ENCODE measurements around the gene FRMPD1. TPM values are rescaled to one million over a fixed set of nuclear protein-coding genes. Genes with fewer than 3 reads are reported as not detected.
A peak's percentile ranks its signal among the peaks of the same experiment; 100 is the strongest.
"Not testable (repeated sequence)": the region's sequence is repeated elsewhere in the genome, so short reads cannot be mapped to it uniquely, and the experiment has no call there.

Gene FRMPD1
- total RNA-seq: under 1 TPM in 1 of 3 donors, not detected in 2; 0.03 TPM

GRCh38 chr9:37650873-37651768 lies at the start of gene FRMPD1:
TSS of gene FRMPD1 (plus strand) at chr9:37650954. CDS start at chr9:37692642, 41,688 bp downstream.
- no peaks in the 10 kb centered on the region for H3K9me3 Mint-ChIP-seq
- H3K4me1 Mint-ChIP-seq (ENCODE audit: low read depth): peaks cover 10% of the 10 kb centered on the region
- peak within 1 kb of the TSS; percentile 75 for H3K4me3 Mint-ChIP-seq
- ATAC-seq: peak; percentile 94 to 96
- peaks cover 71% of the 10 kb centered on the region for H3K27me3 Mint-ChIP-seq (ENCODE audit: low read depth)
- peak; percentile 37 for DNase-seq
- no peaks in the 10 kb centered on the region for H3K36me3 Mint-ChIP-seq (ENCODE audit: insufficient read depth)

GRCh38 chr9:37602061-37602460 lies 48.7 kb upstream of the FRMPD1 start:
- not testable (repeated sequence) for H3K36me3 Mint-ChIP-seq (ENCODE audit: insufficient read depth); H3K4me3 Mint-ChIP-seq; H3K4me1 Mint-ChIP-seq (ENCODE audit: low read depth); H3K9me3 Mint-ChIP-seq; DNase-seq; ATAC-seq
- H3K27me3 Mint-ChIP-seq (ENCODE audit: low read depth): peaks cover 28% of the 10 kb centered on the region

GRCh38 chr9:37602817-37603216 lies 47.9 kb upstream of the FRMPD1 start:
- Mint-ChIP-seq H3K36me3 (ENCODE audit: insufficient read depth) (no peaks in the 10 kb centered on the region), H3K27me3 (ENCODE audit: low read depth) (peaks cover 26% of the 10 kb centered on the region), H3K4me3 (no peak overlapping the region), H3K4me1 (ENCODE audit: low read depth) (no peaks in the 10 kb centered on the region), H3K9me3 (no peaks in the 10 kb centered on the region)
- ATAC-seq (no peak), DNase-seq (no peak)

DNA sequence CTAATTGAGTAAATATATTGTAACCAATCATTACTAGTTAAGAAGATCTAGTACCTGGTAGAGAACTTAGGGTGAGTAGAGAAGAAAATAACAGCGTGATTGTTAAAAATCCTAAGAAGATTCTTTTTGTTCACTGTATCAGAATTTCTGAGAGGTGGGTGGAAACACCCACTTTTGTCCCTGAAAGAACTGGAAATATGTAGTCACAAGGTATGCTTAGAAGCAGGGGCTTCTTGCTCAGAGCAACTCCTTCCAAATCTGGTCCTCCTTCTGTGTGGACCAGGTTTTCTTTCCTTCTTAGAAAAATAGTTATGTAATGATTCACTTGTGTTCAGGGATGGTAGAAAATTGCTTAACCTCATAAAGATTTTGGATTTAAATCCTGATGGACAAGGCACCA lies 46.5 kb upstream of the FRMPD1 start:
- DNase-seq: no peak
- H3K36me3 Mint-ChIP-seq (ENCODE audit: insufficient read depth): no peaks in the 10 kb centered on the region

GRCh38 chr9:37608250-37608649 lies 42.5 kb upstream of the FRMPD1 start:
- H3K4me1 Mint-ChIP-seq (ENCODE audit: low read depth): no peaks in the 10 kb centered on the region
- no peak for ATAC-seq
- peaks cover 25% of the 10 kb centered on the region for H3K27me3 Mint-ChIP-seq (ENCODE audit: low read depth)
- H3K36me3 Mint-ChIP-seq (ENCODE audit: insufficient read depth): no peaks in the 10 kb centered on the region
- no peak overlapping the region for H3K4me3 Mint-ChIP-seq
- DNase-seq: no peak
- no peaks in the 10 kb centered on the region for H3K9me3 Mint-ChIP-seq

More for the DNA sequence above, 46.5 kb upstream of the FRMPD1 start:
- H3K9me3 Mint-ChIP-seq: no peaks in the 10 kb centered on the region
- H3K27me3 Mint-ChIP-seq (ENCODE audit: low read depth): peaks cover 28% of the 10 kb centered on the region
- no peak overlapping the region for H3K4me3 Mint-ChIP-seq
- no peak for ATAC-seq
- no peaks in the 10 kb centered on the region for H3K4me1 Mint-ChIP-seq (ENCODE audit: low read depth)

- ATAC-seq (no peak), DNase-seq (no peak)
- Mint-ChIP-seq H3K9me3 (no peaks in the 10 kb centered on the region), H3K36me3 (ENCODE audit: insufficient read depth) (no peaks in the 10 kb centered on the region), H3K27me3 (ENCODE audit: low read depth) (peaks cover 20% of the 10 kb centered on the region), H3K4me3 (no peak overlapping the region), H3K4me1 (ENCODE audit: low read depth) (no peaks in the 10 kb centered on the region)
These were observed 40.9 kb upstream of the FRMPD1 start for GRCh38 chr9:37609735-37610397.

DNA sequence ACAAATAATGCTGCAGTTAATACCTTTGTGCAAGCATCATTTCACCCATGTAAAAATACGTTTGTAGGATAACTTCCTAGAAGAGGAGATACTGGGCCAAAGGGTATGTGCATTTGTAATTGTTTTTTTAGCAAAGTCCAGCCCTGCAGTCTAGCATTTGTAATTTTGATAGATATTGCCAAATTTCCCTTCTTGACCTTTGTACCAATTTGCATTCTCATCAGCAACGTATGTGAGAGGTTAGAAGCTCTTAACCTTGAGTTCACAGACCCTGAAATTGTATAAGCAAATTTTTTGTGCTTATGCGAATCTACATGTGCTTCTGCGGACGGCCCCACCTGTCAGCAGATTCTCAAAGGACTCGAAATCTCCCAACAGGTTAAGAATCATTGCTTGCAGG lies 39.7 kb upstream of the FRMPD1 start:
- H3K9me3 Mint-ChIP-seq: no peaks in the 10 kb centered on the region

GRCh38 chr9:37611961-37612360 lies 38.8 kb upstream of the FRMPD1 start:
- no peak overlapping the region for H3K4me3 Mint-ChIP-seq
- H3K36me3 Mint-ChIP-seq (ENCODE audit: insufficient read depth): no peaks in the 10 kb centered on the region
- H3K27me3 Mint-ChIP-seq (ENCODE audit: low read depth): peaks cover 15% of the 10 kb centered on the region
- H3K9me3 Mint-ChIP-seq: no peaks in the 10 kb centered on the region
- ATAC-seq (no peak), DNase-seq (no peak)
- no peaks in the 10 kb centered on the region for H3K4me1 Mint-ChIP-seq (ENCODE audit: low read depth)

More for the DNA sequence above, 39.7 kb upstream of the FRMPD1 start:
- no peak for ATAC-seq
- Mint-ChIP-seq H3K4me1 (ENCODE audit: low read depth) (no peaks in the 10 kb centered on the region), H3K27me3 (ENCODE audit: low read depth) (peaks cover 18% of the 10 kb centered on the region), H3K36me3 (ENCODE audit: insufficient read depth) (no peaks in the 10 kb centered on the region), H3K4me3 (no peak overlapping the region)
- DNase-seq: no peak

GRCh38 chr9:37617161-37617560 lies 33.6 kb upstream of the FRMPD1 start:
- peaks cover 8% of the 10 kb centered on the region for H3K27me3 Mint-ChIP-seq (ENCODE audit: low read depth)
- no peak for ATAC-seq
- H3K9me3 Mint-ChIP-seq: no peaks in the 10 kb centered on the region
- H3K4me3 Mint-ChIP-seq: no peak overlapping the region
- H3K36me3 Mint-ChIP-seq (ENCODE audit: insufficient read depth): no peaks in the 10 kb centered on the region
- no peak for DNase-seq
- no peaks in the 10 kb centered on the region for H3K4me1 Mint-ChIP-seq (ENCODE audit: low read depth)

- Mint-ChIP-seq H3K4me3 (no peak overlapping the region), H3K27me3 (ENCODE audit: low read depth) (peaks cover 5% of the 10 kb centered on the region), H3K9me3 (no peaks in the 10 kb centered on the region), H3K4me1 (ENCODE audit: low read depth) (no peaks in the 10 kb centered on the region), H3K36me3 (ENCODE audit: insufficient read depth) (no peaks in the 10 kb centered on the region)
- ATAC-seq (no peak), DNase-seq (no peak)
These were observed 32.9 kb upstream of the FRMPD1 start for GRCh38 chr9:37617832-37618231.

- Mint-ChIP-seq H3K36me3 (ENCODE audit: insufficient read depth) (no peaks in the 10 kb centered on the region), H3K27me3 (ENCODE audit: low read depth) (peaks cover 5% of the 10 kb centered on the region), H3K4me1 (ENCODE audit: low read depth) (no peaks in the 10 kb centered on the region), H3K4me3 (no peak overlapping the region), H3K9me3 (no peaks in the 10 kb centered on the region)
- no peak for DNase-seq
- no peak for ATAC-seq
These were observed 31.9 kb upstream of the FRMPD1 start for GRCh38 chr9:37618817-37619216.

DNA sequence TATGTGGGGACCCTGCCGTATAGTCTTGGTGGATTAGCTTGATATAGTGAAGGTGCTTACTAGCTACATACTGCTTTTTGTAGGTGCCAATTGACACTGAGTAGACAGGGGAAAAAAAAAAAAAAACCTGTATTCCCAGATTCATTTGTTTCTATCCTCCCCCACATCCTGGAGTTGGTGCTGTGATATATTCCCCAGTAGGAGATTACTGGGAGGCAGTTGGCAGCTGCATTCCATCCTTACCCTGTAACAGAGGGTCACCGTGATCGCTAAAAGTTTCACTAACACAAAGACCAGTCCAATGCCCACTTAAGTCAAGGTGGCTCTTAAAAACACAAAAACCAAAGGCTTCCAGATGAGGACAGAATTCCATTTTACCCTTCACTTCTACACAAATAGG lies 30.9 kb upstream of the FRMPD1 start:
- Mint-ChIP-seq H3K27me3 (ENCODE audit: low read depth) (peaks cover 2% of the 10 kb centered on the region), H3K4me3 (no peak overlapping the region), H3K9me3 (no peaks in the 10 kb centered on the region), H3K4me1 (ENCODE audit: low read depth) (no peaks in the 10 kb centered on the region), H3K36me3 (ENCODE audit: insufficient read depth) (no peaks in the 10 kb centered on the region)
- DNase-seq (no peak), ATAC-seq (no peak)

DNA sequence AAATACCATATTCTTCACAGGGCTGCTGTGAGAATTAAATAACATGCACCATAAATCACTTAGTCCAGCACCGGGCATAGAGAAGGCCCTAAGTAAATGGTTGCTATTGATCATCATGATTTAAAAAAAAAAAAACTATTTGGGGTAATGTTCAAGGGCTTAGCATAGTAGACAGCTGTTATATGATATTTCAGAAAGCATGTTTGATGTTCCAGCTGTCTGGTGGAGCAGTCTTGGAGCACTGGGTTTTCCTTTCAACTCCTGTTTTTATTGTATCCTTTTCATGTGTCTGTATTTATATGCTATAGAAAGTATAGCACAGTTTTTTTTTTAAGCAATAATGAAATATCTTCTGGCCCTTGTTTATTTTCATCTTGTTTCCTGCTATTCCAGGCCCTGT lies 30.4 kb upstream of the FRMPD1 start:
- ATAC-seq: no peak
- Mint-ChIP-seq H3K4me1 (ENCODE audit: low read depth) (no peaks in the 10 kb centered on the region), H3K27me3 (ENCODE audit: low read depth) (peaks cover 2% of the 10 kb centered on the region), H3K36me3 (ENCODE audit: insufficient read depth) (no peaks in the 10 kb centered on the region), H3K9me3 (no peaks in the 10 kb centered on the region), H3K4me3 (no peak overlapping the region)
- no peak for DNase-seq

GRCh38 chr9:37621273-37622121 lies 29.3 kb upstream of the FRMPD1 start:
- no peaks in the 10 kb centered on the region for H3K9me3 Mint-ChIP-seq
- H3K4me1 Mint-ChIP-seq (ENCODE audit: low read depth): no peaks in the 10 kb centered on the region
- ATAC-seq (no peak), DNase-seq (no peak)
- no peak overlapping the region for H3K4me3 Mint-ChIP-seq
- peaks cover 2% of the 10 kb centered on the region for H3K27me3 Mint-ChIP-seq (ENCODE audit: low read depth)
- no peaks in the 10 kb centered on the region for H3K36me3 Mint-ChIP-seq (ENCODE audit: insufficient read depth)

Measured in activated T-cell treated with anti-CD3 and anti-CD28 coated beads, Interleukin-2, amount 50 U/mL, for 4 hours (primary cell).